ENCODE results near the gene CPNE9. TPM values are rescaled to one million over a fixed set of nuclear protein-coding genes. Genes with fewer than 3 reads are reported as not detected.

The CPNE9 gene
- total RNA-seq, 1 donor from 2014 or later, result not detected

DNA sequence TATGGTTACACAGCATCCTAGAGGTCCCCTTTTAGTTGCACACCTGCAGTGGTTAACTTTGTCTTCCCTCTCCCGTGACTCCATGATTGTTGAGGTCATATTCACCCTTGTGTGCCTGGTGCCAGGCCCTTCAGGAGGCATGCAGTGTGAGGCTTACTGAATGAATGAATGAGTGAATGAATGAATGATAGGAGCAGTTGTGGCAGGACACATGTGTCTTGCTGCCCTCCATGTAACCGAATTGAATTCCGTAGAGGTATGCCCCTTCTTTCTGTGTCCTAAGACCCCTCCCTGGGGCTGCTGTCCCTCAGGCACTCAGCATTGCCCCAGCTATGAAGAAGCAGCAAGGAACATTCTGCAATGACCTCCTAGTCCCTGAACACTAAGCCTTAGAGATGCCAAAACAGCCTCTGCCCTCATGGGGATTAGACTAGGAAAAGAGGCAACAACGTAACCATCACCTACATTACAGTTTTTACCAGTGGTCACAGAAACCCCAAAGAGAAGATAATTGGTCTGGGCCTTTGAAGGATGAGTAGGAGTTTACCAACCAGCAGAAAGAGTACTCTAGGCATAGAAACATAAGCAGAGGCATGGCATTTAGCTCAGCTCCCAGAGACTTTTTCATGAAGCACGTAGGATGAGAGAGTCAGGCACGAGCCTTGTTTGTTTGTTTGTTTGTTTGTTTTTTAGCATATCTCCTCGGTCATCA is 22.5 kb upstream of the CPNE9 start:
- no peaks in the 10 kb centered on the region for H3K9me3 Mint-ChIP-seq (ENCODE audit: unreplicated experiment)
- H3K4me3 Mint-ChIP-seq (ENCODE audit: unreplicated experiment), result no peak overlapping the region
- no peaks in the 10 kb centered on the region for H3K4me1 Mint-ChIP-seq (ENCODE audit: unreplicated experiment)
- TF ChIP-seq CTCF (IDR thresholded peaks at IDR 0.05), result no peak
- no peak for DNase-seq (ENCODE audit: extremely low spot score, unreplicated experiment)
- no peaks in the 10 kb centered on the region for H3K27me3 Mint-ChIP-seq (ENCODE audit: unreplicated experiment)
- H3K27ac Mint-ChIP-seq (ENCODE audit: unreplicated experiment), result no peak overlapping the region
- peaks cover 60% of the 10 kb centered on the region for H3K36me3 Mint-ChIP-seq (ENCODE audit: unreplicated experiment)

DNA sequence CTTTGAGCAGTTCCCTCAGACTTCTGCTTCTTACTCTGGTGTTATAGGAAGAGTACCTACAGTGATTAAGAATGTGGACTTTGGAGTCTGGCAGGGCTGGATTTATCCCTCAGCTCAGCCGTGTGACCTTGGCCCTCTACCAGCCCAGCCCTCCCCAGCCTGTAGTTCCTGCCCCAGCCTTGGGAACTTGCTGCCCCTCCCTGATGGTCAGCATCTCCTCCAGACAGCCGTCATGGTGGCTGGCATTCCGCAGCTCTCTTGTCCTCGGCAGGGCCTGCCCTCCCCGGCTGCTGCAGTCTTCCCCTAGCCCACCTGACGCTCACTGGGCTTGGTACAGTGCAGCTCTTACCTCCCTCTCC is 21.9 kb upstream of the CPNE9 start:
- peaks cover 62% of the 10 kb centered on the region for H3K36me3 Mint-ChIP-seq (ENCODE audit: unreplicated experiment)
- DNase-seq (ENCODE audit: extremely low spot score, unreplicated experiment), result no peak
- no peak overlapping the region for H3K27ac Mint-ChIP-seq (ENCODE audit: unreplicated experiment)
- no peak overlapping the region for H3K4me3 Mint-ChIP-seq (ENCODE audit: unreplicated experiment)
- H3K4me1 Mint-ChIP-seq (ENCODE audit: unreplicated experiment), result no peaks in the 10 kb centered on the region
- H3K9me3 Mint-ChIP-seq (ENCODE audit: unreplicated experiment), result no peaks in the 10 kb centered on the region
- TF ChIP-seq CTCF (IDR thresholded peaks at IDR 0.05), result no peak
- H3K27me3 Mint-ChIP-seq (ENCODE audit: unreplicated experiment), result no peaks in the 10 kb centered on the region

DNA sequence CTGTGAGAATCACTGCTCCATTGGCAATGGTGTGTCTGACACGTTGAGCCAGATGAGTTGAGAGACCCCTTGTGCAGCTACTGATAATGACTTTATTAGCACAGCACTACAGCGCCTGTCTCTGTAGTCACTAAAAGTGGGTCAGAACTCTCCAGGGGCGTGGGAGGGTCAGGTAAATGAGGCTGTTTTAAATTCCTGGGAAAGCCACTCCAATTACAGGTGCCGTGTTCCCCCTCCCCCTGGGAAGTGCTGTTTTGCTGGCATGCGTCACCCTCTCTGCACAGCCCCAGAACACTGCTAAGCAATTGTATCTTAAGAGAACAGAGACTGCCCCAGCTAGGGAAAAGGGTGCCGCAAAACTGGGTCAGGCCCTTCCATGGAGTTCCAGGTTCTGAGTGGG is 21.5 kb upstream of the CPNE9 start:
- H3K4me3 Mint-ChIP-seq (ENCODE audit: unreplicated experiment), result no peak overlapping the region
- H3K27ac Mint-ChIP-seq (ENCODE audit: unreplicated experiment), result no peak overlapping the region
- TF ChIP-seq CTCF (IDR thresholded peaks at IDR 0.05), result no peak

GRCh38 chr3:9683426-9683825 is 20.2 kb upstream of the CPNE9 start:
- DNase-seq (ENCODE audit: extremely low spot score, unreplicated experiment), result no peak
- Mint-ChIP-seq H3K27me3 (ENCODE audit: unreplicated experiment) (no peaks in the 10 kb centered on the region), H3K4me3 (ENCODE audit: unreplicated experiment) (no peak overlapping the region), H3K27ac (ENCODE audit: unreplicated experiment) (no peak overlapping the region), H3K9me3 (ENCODE audit: unreplicated experiment) (no peaks in the 10 kb centered on the region), H3K4me1 (ENCODE audit: unreplicated experiment) (no peaks in the 10 kb centered on the region), H3K36me3 (ENCODE audit: unreplicated experiment) (peaks cover 61% of the 10 kb centered on the region)
- TF ChIP-seq CTCF (IDR thresholded peaks at IDR 0.05), result no peak

More for the DNA sequence above, 21.5 kb upstream of the CPNE9 start:
- Mint-ChIP-seq H3K9me3 (ENCODE audit: unreplicated experiment) (no peaks in the 10 kb centered on the region), H3K4me1 (ENCODE audit: unreplicated experiment) (no peaks in the 10 kb centered on the region), H3K36me3 (ENCODE audit: unreplicated experiment) (peaks cover 63% of the 10 kb centered on the region), H3K27me3 (ENCODE audit: unreplicated experiment) (no peaks in the 10 kb centered on the region)
- DNase-seq (ENCODE audit: extremely low spot score, unreplicated experiment), result no peak

DNA sequence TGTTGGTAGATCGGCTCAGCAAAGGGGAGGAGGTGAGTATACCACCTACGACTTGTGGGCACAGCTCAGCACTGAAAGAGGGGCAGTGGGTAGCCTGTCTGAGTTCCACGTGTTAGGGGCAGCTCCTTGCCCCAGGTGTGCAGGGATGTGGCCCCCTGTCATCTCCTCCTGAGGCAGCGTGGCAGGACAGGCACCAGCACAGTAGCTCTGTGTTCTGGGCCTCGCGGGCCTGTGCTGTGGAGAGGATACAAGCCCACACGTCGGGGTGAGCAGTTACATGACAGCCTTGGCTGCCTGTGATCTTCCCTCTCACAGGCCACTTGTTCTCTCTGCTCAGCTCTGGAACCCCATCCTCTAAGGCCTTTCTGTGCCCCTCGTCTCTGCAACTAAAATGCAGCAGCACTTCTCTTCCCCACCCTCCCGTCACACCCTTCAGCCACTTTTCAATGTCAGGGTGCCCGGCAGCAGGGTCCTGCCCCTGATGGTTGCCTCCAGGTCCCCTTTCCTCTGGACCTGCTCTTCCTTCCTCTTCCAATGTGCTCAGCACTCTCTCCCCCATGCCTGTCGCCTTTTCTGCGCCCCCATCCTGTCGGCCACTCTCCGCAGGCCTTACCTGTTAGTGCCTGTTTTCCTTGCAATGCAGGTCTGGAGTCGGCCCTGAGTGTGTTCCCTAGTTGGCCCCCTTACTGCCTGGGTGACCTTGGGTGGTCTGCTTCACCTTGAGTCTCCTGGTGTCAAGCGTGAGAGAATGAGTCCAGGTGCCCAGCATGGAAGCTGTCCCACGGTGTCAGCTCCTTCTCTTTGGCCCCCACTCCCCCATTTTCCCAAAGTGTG is 18.2 kb upstream of the CPNE9 start:
- Mint-ChIP-seq H3K4me1 (ENCODE audit: unreplicated experiment) (no peaks in the 10 kb centered on the region), H3K27ac (ENCODE audit: unreplicated experiment) (no peak overlapping the region), H3K27me3 (ENCODE audit: unreplicated experiment) (no peaks in the 10 kb centered on the region), H3K9me3 (ENCODE audit: unreplicated experiment) (no peaks in the 10 kb centered on the region), H3K4me3 (ENCODE audit: unreplicated experiment) (no peak overlapping the region), H3K36me3 (ENCODE audit: unreplicated experiment) (peaks cover 51% of the 10 kb centered on the region)
- TF ChIP-seq CTCF (IDR thresholded peaks at IDR 0.05), result no peak
- no peak for DNase-seq (ENCODE audit: extremely low spot score, unreplicated experiment)

Data from osteocyte (in vitro differentiated cells).